ENCODE data around the gene TBC1D22A. TPM values are rescaled to one million over a fixed set of nuclear protein-coding genes. Genes with fewer than 3 reads are reported as not detected.

The TBC1D22A gene
- total RNA-seq, 6 experiments from 2014 or later = 20.4 to 24.1 (median 22.2) TPM

- H3K9me3 Mint-ChIP-seq = no peaks in the 10 kb centered on the region; the same call in 1 of the 2 replicates
- TF ChIP-seq CTCF (IDR thresholded peaks at IDR 0.05) = no peak
- H3K4me1 Mint-ChIP-seq (ENCODE audit: low read depth) = peaks cover 4% of the 10 kb centered on the region; the same call in 1 of the 2 replicates
- no peak for DNase-seq
- no peaks in the 10 kb centered on the region for H3K36me3 Mint-ChIP-seq (ENCODE audit: low read depth)
- H3K27me3 Mint-ChIP-seq (ENCODE audit: insufficient read depth) = peaks cover 3% of the 10 kb centered on the region
- no peak overlapping the region for H3K27ac Mint-ChIP-seq
- no peak overlapping the region for H3K4me3 Mint-ChIP-seq
These were observed 370.9 kb downstream of the TBC1D22A start for GRCh38 chr22:47133061-47133969.

GRCh38 chr22:47134222-47134621 lies 371.8 kb downstream of the TBC1D22A start:
- Mint-ChIP-seq H3K4me3 (no peak overlapping the region), H3K36me3 (ENCODE audit: low read depth) (no peaks in the 10 kb centered on the region), H3K9me3 (no peaks in the 10 kb centered on the region; the same call in 1 of the 2 replicates), H3K27me3 (ENCODE audit: insufficient read depth) (no peaks in the 10 kb centered on the region; the same call in 1 of the 2 replicates), H3K4me1 (ENCODE audit: low read depth) (peaks cover 4% of the 10 kb centered on the region; the same call in 1 of the 2 replicates), H3K27ac (no peak overlapping the region)
- DNase-seq = no peak
- no peak for TF ChIP-seq CTCF (IDR thresholded peaks at IDR 0.05)

GRCh38 chr22:47135338-47135737 lies 372.9 kb downstream of the TBC1D22A start:
- no peak for DNase-seq
- Mint-ChIP-seq H3K27me3 (ENCODE audit: insufficient read depth) (no peaks in the 10 kb centered on the region; the same call in 1 of the 2 replicates), H3K4me1 (ENCODE audit: low read depth) (peaks cover 2% of the 10 kb centered on the region; the same call in 1 of the 2 replicates), H3K27ac (no peak overlapping the region), H3K36me3 (ENCODE audit: low read depth) (no peaks in the 10 kb centered on the region), H3K4me3 (no peak overlapping the region), H3K9me3 (no peaks in the 10 kb centered on the region; the same call in 1 of the 2 replicates)
- no peak for TF ChIP-seq CTCF (IDR thresholded peaks at IDR 0.05)

GRCh38 chr22:47136050-47136449 lies 373.6 kb downstream of the TBC1D22A start:
- no peaks in the 10 kb centered on the region; the same call in 1 of the 2 replicates for H3K9me3 Mint-ChIP-seq
- H3K36me3 Mint-ChIP-seq (ENCODE audit: low read depth) = no peaks in the 10 kb centered on the region
- no peaks in the 10 kb centered on the region; the same call in 1 of the 2 replicates for H3K27me3 Mint-ChIP-seq (ENCODE audit: insufficient read depth)
- no peak overlapping the region for H3K27ac Mint-ChIP-seq
- H3K4me1 Mint-ChIP-seq (ENCODE audit: low read depth) = no peaks in the 10 kb centered on the region
- no peak for TF ChIP-seq CTCF (IDR thresholded peaks at IDR 0.05)
- no peak overlapping the region for H3K4me3 Mint-ChIP-seq
- DNase-seq = no peak

- no peak for TF ChIP-seq CTCF (IDR thresholded peaks at IDR 0.05)
- Mint-ChIP-seq H3K36me3 (ENCODE audit: low read depth) (no peaks in the 10 kb centered on the region), H3K27me3 (ENCODE audit: insufficient read depth) (no peaks in the 10 kb centered on the region; the same call in 1 of the 2 replicates), H3K9me3 (no peaks in the 10 kb centered on the region; the same call in 1 of the 2 replicates), H3K27ac (no peak overlapping the region), H3K4me1 (ENCODE audit: low read depth) (no peaks in the 10 kb centered on the region), H3K4me3 (no peak overlapping the region)
- no peak for DNase-seq
These were observed 374.2 kb downstream of the TBC1D22A start for GRCh38 chr22:47136671-47137070.

Measured in HFFc6 (cell line).